Neural progenitor cell (in vitro differentiated cells): ENCODE data around the gene ARHGAP8.

Experiments used
- EZH2 ChIP-seq: fragments of 200-600 bp; sonication (generic); IDR thresholded peaks from 2 replicates; pipeline ENCODE4 v1.6.1; 2017; ENCODE audit warnings: antibody characterized with exemption, mild to moderate bottlenecking, moderate library complexity
- EZH2phosphoT487 ChIP-seq: fragments of 200-600 bp; sonication (generic); IDR thresholded peaks from 2 replicates; pipeline ENCODE4 v1.6.1; 2017; ENCODE audit warnings: antibody characterized with exemption
- TF ChIP-seq, protein P1 (sequence below): fragments of 200-600 bp; sonication (generic); IDR thresholded peaks from 2 replicates; pipeline ENCODE4 v1.5.1; 2017; ENCODE audit warnings: antibody characterized with exemption, mild to moderate bottlenecking

- TF ChIP-seq, protein P1, sequence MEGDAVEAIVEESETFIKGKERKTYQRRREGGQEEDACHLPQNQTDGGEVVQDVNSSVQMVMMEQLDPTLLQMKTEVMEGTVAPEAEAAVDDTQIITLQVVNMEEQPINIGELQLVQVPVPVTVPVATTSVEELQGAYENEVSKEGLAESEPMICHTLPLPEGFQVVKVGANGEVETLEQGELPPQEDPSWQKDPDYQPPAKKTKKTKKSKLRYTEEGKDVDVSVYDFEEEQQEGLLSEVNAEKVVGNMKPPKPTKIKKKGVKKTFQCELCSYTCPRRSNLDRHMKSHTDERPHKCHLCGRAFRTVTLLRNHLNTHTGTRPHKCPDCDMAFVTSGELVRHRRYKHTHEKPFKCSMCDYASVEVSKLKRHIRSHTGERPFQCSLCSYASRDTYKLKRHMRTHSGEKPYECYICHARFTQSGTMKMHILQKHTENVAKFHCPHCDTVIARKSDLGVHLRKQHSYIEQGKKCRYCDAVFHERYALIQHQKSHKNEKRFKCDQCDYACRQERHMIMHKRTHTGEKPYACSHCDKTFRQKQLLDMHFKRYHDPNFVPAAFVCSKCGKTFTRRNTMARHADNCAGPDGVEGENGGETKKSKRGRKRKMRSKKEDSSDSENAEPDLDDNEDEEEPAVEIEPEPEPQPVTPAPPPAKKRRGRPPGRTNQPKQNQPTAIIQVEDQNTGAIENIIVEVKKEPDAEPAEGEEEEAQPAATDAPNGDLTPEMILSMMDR, result no peak
- TF ChIP-seq EZH2, result no peak
- no peak for TF ChIP-seq EZH2phosphoT487
These were observed 73.2 kb downstream of the ARHGAP8 start for GRCh38 chr22:44825310-44826150.
